HFF-Myc (cell line): Measurements from ENCODE around the gene HRNR.
"Not testable (repeated sequence)": the region's sequence is repeated elsewhere in the genome, so short reads cannot be mapped to it uniquely, and the experiment has no call there.

Source experiments
- DNase-seq: peaks from one replicate; pipeline ENCODE4 v3.0.0-alpha.2; 2011; ENCODE audit warnings: low read depth; ENCODE audit errors: extremely low read depth
- H3K4me3 ChIP-seq: replicated peaks from 2 replicates; pipeline ENCODE4 v1.5.1; 2011; ENCODE audit warnings: low read depth, mild to moderate bottlenecking, control low read depth, low read length
- CTCF ChIP-seq: IDR thresholded peaks from 2 replicates; pipeline ENCODE4 v1.5.1; 2012; ENCODE audit warnings: mild to moderate bottlenecking, low read depth, low read length, control low read depth; ENCODE audit errors: missing control alignments

HRNR gene

GRCh38 chr1:152228831-152229230, 4.8 kb upstream of the HRNR start:
- no peak for DNase-seq
- no peak for TF ChIP-seq CTCF
- H3K4me3 ChIP-seq, result no peak overlapping the region

- TF ChIP-seq CTCF, result no peak
- no peak overlapping the region for H3K4me3 ChIP-seq
- no peak for DNase-seq
These were observed 3.4 kb upstream of the HRNR start for GRCh38 chr1:152227310-152227928.

GRCh38 chr1:152225678-152226077, 1.7 kb upstream of the HRNR start:
- TF ChIP-seq CTCF, result no peak
- H3K4me3 ChIP-seq, result no peak overlapping the region
- no peak for DNase-seq

- no peak for DNase-seq
- no peak overlapping the region for H3K4me3 ChIP-seq
- no peak for TF ChIP-seq CTCF
These were observed 3.5 kb downstream of the HRNR start for GRCh38 chr1:152220166-152221163.

GRCh38 chr1:152219438-152219837, 4.6 kb downstream of the HRNR start:
- not testable (repeated sequence) for DNase-seq, H3K4me3 ChIP-seq

GRCh38 chr1:152218762-152219436, 5.1 kb downstream of the HRNR start:
- no peak overlapping the region for H3K4me3 ChIP-seq
- DNase-seq, result no peak
- TF ChIP-seq CTCF, result no peak

GRCh38 chr1:152215604-152216003, 8.4 kb downstream of the HRNR start:
- not testable (repeated sequence) for H3K4me3 ChIP-seq, DNase-seq

GRCh38 chr1:152214911-152215310, 9.1 kb downstream of the HRNR start:
- not testable (repeated sequence) for DNase-seq, H3K4me3 ChIP-seq
